IgD-negative memory B cell (primary cell): ENCODE measurements around the gene UBR4. TPM values are rescaled to one million over a fixed set of nuclear protein-coding genes. Genes with fewer than 3 reads are reported as not detected.

Experiments used
- H3K27ac Mint-ChIP-seq, 3 donors: one replicate each; pipeline ENCODE4 v1.8.0; 2020 to 2022; ENCODE audit warnings: mild to moderate bottlenecking in 3 of 3, mixed read lengths in 3 of 3, moderate library complexity in 1 of 3
- H3K27me3 Mint-ChIP-seq: one replicate; pipeline ENCODE4 v1.8.0; 2021; ENCODE audit warnings: mixed read lengths
- H3K36me3 Mint-ChIP-seq: one replicate; pipeline ENCODE4 v1.8.0; 2020; ENCODE audit warnings: mild to moderate bottlenecking, mixed read lengths
- H3K4me1 Mint-ChIP-seq, 3 donors: one replicate each; pipeline ENCODE4 v1.8.0; 2020 to 2022; ENCODE audit warnings: mixed read lengths in 3 of 3, mild to moderate bottlenecking in 1 of 3
- H3K4me3 Mint-ChIP-seq, 4 donors: one replicate each; pipeline ENCODE4 v1.8.0; 2020 to 2022; ENCODE audit warnings: mild to moderate bottlenecking in 4 of 4, mixed read lengths in 4 of 4, moderate library complexity in 3 of 4
- H3K9me3 Mint-ChIP-seq, 3 donors: one replicate each; pipeline ENCODE4 v1.8.0; 2020 to 2021; ENCODE audit warnings: mixed read lengths in 3 of 3, mild to moderate bottlenecking in 1 of 3
- polyA plus RNA-seq: library from polyadenylated mRNA; unstranded; fragments of 300-500 nt; fragmentation: Illumina TruSeq; gene quantifications from one replicate; pipeline ENCODE4 v1.2.3, GENCODE V29; 2021

Gene UBR4
- polyA plus RNA-seq, 1 donor from 2014 or later: 14.1 TPM

DNA sequence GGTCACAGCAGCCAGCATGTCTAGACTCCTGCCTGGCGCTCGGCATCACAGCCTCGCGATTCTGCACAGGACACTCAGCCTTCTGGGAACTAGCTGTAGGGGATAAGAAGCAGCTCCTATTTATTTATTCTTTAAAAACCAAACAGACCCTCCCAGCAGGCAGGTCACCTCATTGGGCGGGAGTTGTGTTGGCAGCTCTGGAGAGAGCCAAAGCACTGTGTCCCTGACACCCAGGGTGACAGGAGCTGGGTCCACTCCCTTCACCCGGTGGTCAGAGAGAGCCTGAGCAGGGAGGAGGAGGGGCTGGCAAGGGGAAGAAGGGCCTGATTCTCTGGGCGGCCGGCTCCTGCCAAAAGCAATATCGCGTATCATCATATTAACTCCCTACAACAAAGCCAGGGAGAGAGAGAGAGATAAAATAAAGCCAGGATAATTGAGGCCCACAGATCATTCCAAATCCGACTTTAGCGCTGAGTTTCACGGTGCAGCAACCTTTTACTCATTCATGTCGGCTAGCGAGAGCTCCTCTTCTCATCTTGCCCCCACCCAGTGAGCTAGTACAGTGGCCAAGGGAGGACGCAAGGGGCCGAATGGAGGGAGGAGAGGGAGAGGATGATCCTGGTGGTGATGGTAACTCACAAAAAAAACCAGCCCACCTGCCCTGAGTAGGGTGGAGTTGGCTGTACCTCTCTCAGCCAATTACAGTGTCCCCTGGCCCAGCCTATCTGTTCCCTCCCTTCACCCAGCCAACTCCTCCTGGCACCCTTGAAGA, 173.8 kb downstream of the UBR4 start:
- Mint-ChIP-seq H3K27ac (no peak overlapping the region), H3K4me3 (no peak overlapping the region), H3K36me3 (no peaks in the 10 kb centered on the region), H3K9me3 (no peaks in the 10 kb centered on the region), H3K4me1 (no peaks in the 10 kb centered on the region), H3K27me3 (peaks cover 10% of the 10 kb centered on the region)

DNA sequence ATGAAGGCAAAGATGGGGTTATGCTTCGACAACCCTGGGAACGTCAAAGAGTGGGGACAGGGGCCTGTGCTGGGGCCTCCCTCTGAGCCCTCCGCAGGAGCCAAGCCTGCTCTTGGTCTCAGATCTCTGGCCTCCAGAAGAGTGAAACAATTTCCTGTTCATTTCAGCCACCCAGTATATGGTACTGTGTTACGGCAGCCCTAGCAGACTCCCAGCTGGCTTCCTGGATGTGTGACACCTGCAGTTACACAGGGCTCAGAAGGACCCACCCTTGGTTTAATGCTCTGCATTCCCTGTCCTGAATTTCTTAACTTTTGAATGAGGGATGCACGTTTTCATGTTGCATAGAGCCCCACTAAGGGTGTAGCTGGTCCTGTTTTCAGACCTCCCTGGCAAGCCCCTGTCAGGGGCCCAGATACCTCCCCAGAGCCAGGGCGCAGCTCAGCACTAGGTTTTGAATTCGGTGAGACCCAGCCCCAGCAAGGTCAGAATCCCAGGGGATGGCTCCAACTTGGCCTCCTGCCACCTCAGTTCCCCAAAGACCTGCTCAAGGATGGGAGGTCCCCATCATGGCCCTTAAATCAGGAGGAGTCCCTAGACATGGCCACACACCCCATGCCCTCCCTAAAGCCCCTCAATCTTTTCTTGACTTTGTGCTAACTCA, 174.6 kb downstream of the UBR4 start:
- Mint-ChIP-seq H3K27ac (no peak overlapping the region), H3K4me3 (no peak overlapping the region), H3K9me3 (no peaks in the 10 kb centered on the region), H3K4me1 (no peaks in the 10 kb centered on the region), H3K36me3 (no peaks in the 10 kb centered on the region), H3K27me3 (peaks cover 6% of the 10 kb centered on the region)

DNA sequence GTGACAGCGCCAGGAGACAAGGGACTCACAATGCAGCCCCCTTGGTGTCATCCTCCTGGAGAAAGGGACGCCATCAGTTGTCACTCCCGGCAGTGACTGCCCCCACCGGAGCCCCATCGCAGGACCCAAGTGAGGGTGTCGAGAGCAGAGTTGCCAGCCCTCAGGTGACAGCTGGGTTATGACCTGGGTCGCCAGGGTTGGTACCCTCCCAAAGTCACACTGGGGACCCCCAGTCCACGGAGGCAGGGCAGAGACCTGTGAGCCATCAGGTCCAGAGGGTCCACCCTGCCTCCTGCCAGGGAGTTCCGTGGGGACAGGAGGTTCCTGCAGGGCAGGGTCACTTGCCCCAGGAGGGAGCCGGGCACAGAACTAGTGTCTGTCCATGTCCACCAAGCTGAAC, 175.3 kb downstream of the UBR4 start:
- no peaks in the 10 kb centered on the region for H3K4me1 Mint-ChIP-seq

DNA sequence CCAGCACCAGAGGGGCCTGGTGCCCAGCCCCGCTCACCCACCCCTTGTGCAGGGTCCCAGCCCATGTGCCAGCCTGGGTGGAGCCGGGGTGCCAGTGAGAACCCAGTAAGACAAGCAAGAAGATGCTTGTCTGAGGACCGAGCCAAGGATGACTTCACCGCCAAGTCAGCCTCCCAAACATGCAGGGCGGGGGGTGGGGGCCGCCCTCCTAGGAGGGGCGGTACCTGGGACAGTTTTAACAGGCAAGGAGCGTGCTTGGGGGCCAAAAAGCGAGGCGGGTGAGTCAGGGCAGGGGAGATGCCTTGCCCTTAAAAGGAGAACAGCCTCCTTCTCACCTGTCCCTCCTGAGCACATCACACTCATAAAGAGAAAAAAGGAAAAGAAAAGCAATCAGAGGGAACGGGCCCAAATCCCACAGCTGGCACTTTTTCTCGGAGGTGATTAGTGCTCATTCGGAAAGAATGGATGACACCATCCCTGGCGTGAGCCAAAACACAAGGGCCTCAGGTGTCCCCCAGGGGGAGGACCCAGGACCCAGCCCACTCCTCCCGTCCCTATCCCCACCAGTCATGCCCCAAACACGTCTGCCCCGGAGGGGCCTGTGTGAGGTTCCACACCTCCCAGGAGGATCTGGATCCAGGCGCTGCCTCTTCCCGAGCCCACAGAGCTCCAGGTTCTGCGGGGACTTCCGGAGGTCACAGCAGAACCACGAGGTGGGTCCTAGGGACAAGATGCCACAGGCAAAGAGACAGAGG, 176.0 kb downstream of the UBR4 start:
- Mint-ChIP-seq H3K27me3 (peaks cover 6% of the 10 kb centered on the region), H3K4me3 (no peak overlapping the region), H3K27ac (no peak overlapping the region), H3K36me3 (no peaks in the 10 kb centered on the region), H3K4me1 (no peaks in the 10 kb centered on the region), H3K9me3 (no peaks in the 10 kb centered on the region)

More for the DNA sequence above, 175.3 kb downstream of the UBR4 start:
- Mint-ChIP-seq H3K27me3 (peaks cover 6% of the 10 kb centered on the region), H3K36me3 (no peaks in the 10 kb centered on the region), H3K4me3 (no peak overlapping the region), H3K9me3 (no peaks in the 10 kb centered on the region), H3K27ac (no peak overlapping the region)

DNA sequence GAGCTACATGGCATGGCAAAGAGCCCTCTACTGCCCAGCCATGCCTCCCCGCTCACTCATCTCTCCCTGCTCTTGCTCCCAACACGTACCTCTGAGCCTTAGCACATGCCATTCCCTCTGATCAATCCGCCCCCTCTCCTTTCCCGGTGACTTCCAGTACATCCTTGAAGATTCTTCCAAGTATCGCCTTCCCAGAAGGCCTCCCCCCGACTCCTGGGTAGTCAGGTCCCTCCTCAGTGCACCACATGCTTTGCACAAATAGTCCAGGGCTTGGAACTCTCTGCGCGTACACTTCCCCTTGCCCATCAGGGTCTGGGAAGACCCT, 176.6 kb downstream of the UBR4 start:
- H3K27ac Mint-ChIP-seq: no peak overlapping the region
- H3K27me3 Mint-ChIP-seq: peaks cover 6% of the 10 kb centered on the region
- H3K36me3 Mint-ChIP-seq: no peaks in the 10 kb centered on the region

DNA sequence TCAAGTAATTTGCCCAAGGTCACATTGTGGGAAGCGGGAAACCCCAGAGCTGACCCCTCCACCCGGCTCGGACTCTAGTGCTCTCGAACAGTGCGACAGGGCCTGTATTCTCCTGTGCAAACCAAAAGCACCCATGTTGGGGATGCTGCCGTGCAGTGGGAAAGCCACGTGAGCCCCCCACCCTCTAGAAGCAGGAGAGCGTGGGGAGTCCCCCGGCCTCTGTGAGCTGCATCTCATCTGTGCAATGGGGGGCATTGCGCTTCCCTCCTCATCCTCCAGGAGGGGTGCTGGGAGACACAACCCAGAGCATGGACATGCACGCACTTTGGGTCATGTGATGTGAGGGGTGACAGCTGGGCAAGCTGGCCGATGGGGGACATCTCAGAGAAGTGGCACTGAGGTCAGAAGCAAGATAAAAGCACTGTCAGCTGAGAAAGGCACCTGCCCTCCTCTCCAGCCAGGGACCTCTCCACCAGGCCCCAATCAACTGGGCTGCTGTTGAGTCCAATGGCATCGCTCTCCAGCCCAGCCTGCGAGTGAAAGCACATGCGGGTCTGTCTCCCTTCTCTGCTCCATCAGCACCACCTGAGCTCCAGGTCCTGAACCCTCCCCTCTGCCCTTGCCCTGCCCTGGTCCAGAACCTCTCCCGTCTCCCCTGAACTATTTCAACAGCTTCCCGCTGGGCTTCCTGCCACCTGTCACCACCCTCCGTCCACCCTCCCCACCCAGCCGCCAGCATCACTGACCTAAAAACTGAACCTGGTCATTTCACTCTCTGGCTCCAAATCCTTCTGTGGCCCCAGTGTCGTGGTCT, 177.2 kb downstream of the UBR4 start:
- H3K27me3 Mint-ChIP-seq: peaks cover 11% of the 10 kb centered on the region
- H3K36me3 Mint-ChIP-seq: no peaks in the 10 kb centered on the region
- H3K4me3 Mint-ChIP-seq: no peak overlapping the region
- H3K9me3 Mint-ChIP-seq: peaks cover 0 to 1% (median 0%) of the 10 kb centered on the region in 3 donors
- H3K4me1 Mint-ChIP-seq: no peaks in the 10 kb centered on the region
- H3K27ac Mint-ChIP-seq: no peak overlapping the region

More for the DNA sequence above, 176.6 kb downstream of the UBR4 start:
- Mint-ChIP-seq H3K4me1 (no peaks in the 10 kb centered on the region), H3K4me3 (no peak overlapping the region), H3K9me3 (no peaks in the 10 kb centered on the region)

DNA sequence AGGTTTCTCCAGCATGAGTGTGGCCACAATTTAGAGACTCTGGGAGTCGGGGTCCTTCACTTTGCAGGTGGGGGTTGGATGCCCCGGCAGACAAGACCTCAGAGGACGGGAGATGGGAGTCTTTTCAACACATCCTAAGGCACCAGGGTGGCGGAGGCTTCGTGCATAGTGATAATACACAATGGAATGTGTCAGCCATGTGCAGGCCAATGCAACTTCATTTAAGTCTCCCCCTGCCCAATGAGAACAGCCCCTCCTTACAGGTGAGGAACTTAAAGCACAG, 177.7 kb downstream of the UBR4 start:
- H3K9me3 Mint-ChIP-seq: peaks cover 0 to 2% (median 0%) of the 10 kb centered on the region in 3 donors
- H3K4me1 Mint-ChIP-seq: no peaks in the 10 kb centered on the region
- peaks cover 12% of the 10 kb centered on the region for H3K27me3 Mint-ChIP-seq
- H3K27ac Mint-ChIP-seq: no peak overlapping the region
- no peaks in the 10 kb centered on the region for H3K36me3 Mint-ChIP-seq
- H3K4me3 Mint-ChIP-seq: no peak overlapping the region

DNA sequence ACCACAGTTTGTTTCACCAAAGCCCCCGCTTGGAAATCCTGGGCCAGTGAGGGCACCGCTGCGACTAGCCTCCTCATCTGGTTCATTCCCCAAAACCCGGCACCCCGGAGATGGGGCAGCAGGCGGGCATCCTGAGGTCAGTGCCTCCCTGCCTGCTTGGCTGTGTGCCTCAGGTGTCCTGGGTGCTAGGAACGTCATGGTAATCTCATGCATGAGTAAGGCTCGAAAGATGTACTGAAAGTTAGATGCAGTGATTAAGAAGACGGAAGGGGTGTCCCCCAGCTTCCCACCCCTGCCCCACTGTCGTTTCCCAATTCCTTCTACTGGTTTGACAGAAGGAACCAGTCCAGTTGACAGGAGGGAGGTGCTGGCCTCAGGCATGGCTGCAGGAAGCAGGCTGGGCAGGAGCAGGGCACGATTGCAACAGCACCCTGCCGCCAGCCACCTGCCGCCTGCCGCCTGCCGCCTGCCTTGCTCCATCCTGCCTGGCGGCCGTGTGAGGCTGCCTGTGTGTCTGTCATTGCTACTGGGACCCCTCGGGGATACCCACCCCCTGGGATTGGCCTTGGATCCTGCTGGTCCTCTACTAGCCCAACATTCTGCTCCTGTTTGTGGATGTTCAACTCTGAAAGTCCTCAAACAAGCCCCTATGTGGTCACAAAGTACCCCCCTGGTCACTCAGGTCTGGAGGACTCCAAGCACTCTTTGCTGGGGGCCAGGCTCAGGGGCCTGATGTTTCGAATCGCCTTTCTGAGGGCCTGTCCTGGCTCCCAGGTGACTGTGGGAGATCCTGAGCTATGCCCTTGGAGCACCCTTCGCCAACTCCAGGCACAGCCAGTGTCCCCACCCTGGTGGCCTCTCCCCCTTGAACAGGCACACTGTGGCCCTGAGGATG, 180.6 kb downstream of the UBR4 start:
- H3K9me3 Mint-ChIP-seq: peaks cover 0 to 5% (median 0%) of the 10 kb centered on the region in 3 donors
- peaks cover 20% of the 10 kb centered on the region for H3K27me3 Mint-ChIP-seq
- H3K4me1 Mint-ChIP-seq: no peaks in the 10 kb centered on the region
- H3K27ac Mint-ChIP-seq: no peak overlapping the region
- peaks cover 2% of the 10 kb centered on the region for H3K36me3 Mint-ChIP-seq
- H3K4me3 Mint-ChIP-seq: no peak overlapping the region

DNA sequence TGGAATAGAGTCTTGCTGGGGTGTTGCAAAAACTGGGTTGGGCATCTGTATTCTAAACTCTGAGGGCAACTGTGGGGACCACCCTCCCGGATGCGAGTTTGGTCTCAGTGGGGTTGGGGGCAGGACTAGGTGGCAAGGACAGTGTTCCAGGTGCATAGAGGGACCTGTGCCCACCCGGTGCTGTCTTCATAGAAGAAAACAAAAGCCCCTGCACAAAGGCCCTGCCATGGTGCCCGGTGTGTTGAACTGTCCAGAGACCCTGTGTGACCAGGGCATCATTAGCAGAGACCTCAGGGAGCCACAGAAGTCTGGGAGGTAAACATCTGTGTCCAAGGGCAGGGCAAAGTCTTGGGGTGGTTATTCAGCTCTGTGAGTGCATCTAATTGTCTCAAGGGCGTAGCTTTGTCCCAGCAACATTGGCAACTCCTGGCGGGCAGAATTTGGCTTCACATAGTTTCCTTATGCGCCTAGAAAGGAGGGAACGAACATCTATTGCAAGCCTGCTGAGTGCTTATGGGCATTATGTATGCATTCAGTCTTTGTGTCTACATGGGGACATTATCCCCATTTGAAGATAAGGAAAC, 181.4 kb downstream of the UBR4 start:
- Mint-ChIP-seq H3K4me1 (no peaks in the 10 kb centered on the region), H3K9me3 (peaks cover 0 to 7% (median 5%) of the 10 kb centered on the region in 3 donors), H3K27me3 (peaks cover 23% of the 10 kb centered on the region), H3K4me3 (no peak overlapping the region), H3K27ac (no peak overlapping the region), H3K36me3 (peaks cover 2% of the 10 kb centered on the region)

DNA sequence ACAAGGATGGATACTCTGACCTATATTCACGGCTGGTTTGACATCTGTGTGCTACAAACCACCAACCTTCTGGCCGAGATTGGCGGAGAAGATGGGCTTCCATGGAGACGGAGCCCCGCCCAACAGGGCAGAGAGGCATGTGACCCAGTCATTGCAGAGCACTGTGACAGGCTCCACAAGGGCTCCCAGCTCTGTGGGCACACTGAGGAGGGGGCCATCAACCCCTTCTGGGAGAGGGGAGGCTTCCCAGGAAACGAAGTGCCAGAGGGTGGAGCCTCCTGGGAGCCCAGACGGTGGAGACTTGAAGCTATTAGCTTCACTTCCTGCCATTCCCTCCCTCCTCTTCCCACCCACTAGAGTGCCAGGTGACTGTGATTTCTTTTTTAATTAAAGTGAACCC, 182.0 kb downstream of the UBR4 start:
- no peak overlapping the region for H3K4me3 Mint-ChIP-seq
- H3K4me1 Mint-ChIP-seq: no peaks in the 10 kb centered on the region
- peaks cover 20% of the 10 kb centered on the region for H3K27me3 Mint-ChIP-seq
- H3K36me3 Mint-ChIP-seq: peaks cover 2% of the 10 kb centered on the region
- H3K27ac Mint-ChIP-seq: no peak overlapping the region
- H3K9me3 Mint-ChIP-seq: peaks cover 0 to 10% (median 6%) of the 10 kb centered on the region in 3 donors

Other genes starting within 250 kb of the UBR4 start
- gene EMC1, start 41.3 kb upstream of the UBR4 start, polyA plus RNA-seq: 19.5 TPM
- gene MRTO4, start 41.5 kb upstream of the UBR4 start, polyA plus RNA-seq: 34.9 TPM
- gene AKR7A3, start 78.5 kb upstream of the UBR4 start, polyA plus RNA-seq: 0.20 TPM
- gene AKR7A2, start 101.9 kb upstream of the UBR4 start, polyA plus RNA-seq: 87.9 TPM
- gene SLC66A1, start 102.1 kb upstream of the UBR4 start, polyA plus RNA-seq: 12.7 TPM